SK-N-SH treated with all-trans-retinoic acid at 6 μM for 48 hours (cell line): ENCODE measurements around the gene GRHL1.

Source experiments
- ATAC-seq: fragments of 200-7000 bp; cut with Tn5 transposase; 3 replicates; pipeline ENCODE4 v1.9.1; 2020; ENCODE audit warnings: mild to moderate bottlenecking, moderate library complexity
- ARNTL ChIP-seq: fragments of 450-650 bp; formaldehyde crosslinking; IDR thresholded peaks from 2 replicates; pipeline ENCODE4 v1.5.0; 2020; ENCODE audit warnings: low read depth, mild to moderate bottlenecking, moderate library complexity, borderline replicate concordance
- BACH2 ChIP-seq: fragments of 250-450 bp; sonication (Bioruptor Pico); IDR thresholded peaks from 2 replicates; pipeline ENCODE4 v1.9.0; 2021; ENCODE audit warnings: mild to moderate bottlenecking, borderline replicate concordance
- CREB5 ChIP-seq: fragments of 250-450 bp; sonication (Bioruptor Pico); IDR thresholded peaks from 2 replicates; pipeline ENCODE4 v1.5.1; 2020; ENCODE audit warnings: low read depth, mild to moderate bottlenecking, moderate library complexity
- CSDC2 ChIP-seq: fragments of 250-450 bp; sonication (Bioruptor Pico); IDR thresholded peaks from 2 replicates; pipeline ENCODE4 v1.5.0; 2020; ENCODE audit warnings: mild to moderate bottlenecking, moderate library complexity
- ESRRG ChIP-seq: fragments of 250-450 bp; sonication (Bioruptor Pico); IDR thresholded peaks from 2 replicates; pipeline ENCODE4 v1.6.1; 2021; ENCODE audit warnings: mild to moderate bottlenecking
- ISL1 ChIP-seq: fragments of 250-450 bp; sonication (Bioruptor Pico); IDR thresholded peaks from 2 replicates; pipeline ENCODE4 v2.1.2; 2022; ENCODE audit warnings: mild to moderate bottlenecking, moderate library complexity
- OSR1 ChIP-seq: fragments of 250-450 bp; sonication (Bioruptor Pico); IDR thresholded peaks from 2 replicates; pipeline ENCODE4 v1.8.0; 2022; ENCODE audit warnings: moderate library complexity, mild to moderate bottlenecking, inconsistent platforms
- PPARA ChIP-seq: fragments of 250-450 bp; sonication (Bioruptor Pico); IDR thresholded peaks from 2 replicates; pipeline ENCODE4 v1.5.0; 2020; ENCODE audit warnings: mild to moderate bottlenecking, borderline replicate concordance
- RARB ChIP-seq: fragments of 250-450 bp; sonication (Bioruptor Pico); IDR thresholded peaks from 2 replicates; pipeline ENCODE4 v1.8.0; 2021; ENCODE audit warnings: mild to moderate bottlenecking, moderate library complexity
- SNAI2 ChIP-seq: fragments of 250-450 bp; sonication (Bioruptor Pico); IDR thresholded peaks from 2 replicates; pipeline ENCODE4 v1.5.0; 2020; ENCODE audit warnings: mild to moderate bottlenecking, moderate library complexity
- TCF4 ChIP-seq: fragments of 250-450 bp; sonication (Bioruptor Pico); IDR thresholded peaks from 2 replicates; pipeline ENCODE4 v1.8.0; 2021; ENCODE audit warnings: mild to moderate bottlenecking, moderate library complexity, borderline replicate concordance
- TOX ChIP-seq: fragments of 250-450 bp; sonication (Bioruptor Pico); IDR thresholded peaks from 2 replicates; pipeline ENCODE4 v1.8.0; 2021; ENCODE audit warnings: mild to moderate bottlenecking, moderate library complexity, borderline replicate concordance
- ZC3H10 ChIP-seq: fragments of 250-450 bp; sonication (Bioruptor Pico); IDR thresholded peaks from 2 replicates; pipeline ENCODE4 v1.5.1; 2021; ENCODE audit warnings: mild to moderate bottlenecking, moderate library complexity
- ZFP3 ChIP-seq: fragments of 250-450 bp; sonication (Bioruptor Pico); IDR thresholded peaks from 2 replicates; pipeline ENCODE4 v1.5.0; 2020; ENCODE audit warnings: mild to moderate bottlenecking, moderate library complexity
- ZFP30 ChIP-seq: fragments of 450-650 bp; formaldehyde crosslinking; IDR thresholded peaks from 2 replicates; pipeline ENCODE4 v1.5.0; 2022; ENCODE audit warnings: mild to moderate bottlenecking, moderate library complexity
- ZNF565 ChIP-seq: fragments of 450-650 bp; formaldehyde crosslinking; conservative IDR thresholded peaks from 2 replicates; pipeline ENCODE4 v1.5.0; 2020; ENCODE audit warnings: low read depth, mild to moderate bottlenecking, moderate library complexity
- ZNF70 ChIP-seq: fragments of 450-650 bp; formaldehyde crosslinking; IDR thresholded peaks from 2 replicates; pipeline ENCODE4 v1.5.0; 2020; ENCODE audit warnings: mild to moderate bottlenecking, moderate library complexity
- ZNF8 ChIP-seq: fragments of 450-650 bp; formaldehyde crosslinking; IDR thresholded peaks from 2 replicates; pipeline ENCODE4 v1.5.0; 2020; ENCODE audit warnings: mild to moderate bottlenecking, moderate library complexity
- TF ChIP-seq, protein P1 (sequence below): fragments of 250-450 bp; sonication (Bioruptor Pico); IDR thresholded peaks from 2 replicates; pipeline ENCODE4 v1.8.0; 2020; ENCODE audit warnings: mild to moderate bottlenecking, moderate library complexity, borderline replicate concordance
- TF ChIP-seq, protein P2 (sequence below): fragments of 250-450 bp; sonication (Bioruptor Pico); IDR thresholded peaks from 2 replicates; pipeline ENCODE4 v1.5.0; 2020; ENCODE audit warnings: mild to moderate bottlenecking, moderate library complexity
- TF ChIP-seq, protein P3 (sequence below): fragments of 250-450 bp; sonication (Bioruptor Pico); IDR thresholded peaks from 2 replicates; pipeline ENCODE4 v1.5.1; 2021; ENCODE audit warnings: mild to moderate bottlenecking, moderate library complexity
- TF ChIP-seq, protein P4 (sequence below): fragments of 250-450 bp; sonication (Bioruptor Pico); IDR thresholded peaks from 2 replicates; pipeline ENCODE4 v1.8.0; 2021; ENCODE audit warnings: low read depth, mild to moderate bottlenecking, moderate library complexity, borderline replicate concordance

The GRHL1 gene

DNA sequence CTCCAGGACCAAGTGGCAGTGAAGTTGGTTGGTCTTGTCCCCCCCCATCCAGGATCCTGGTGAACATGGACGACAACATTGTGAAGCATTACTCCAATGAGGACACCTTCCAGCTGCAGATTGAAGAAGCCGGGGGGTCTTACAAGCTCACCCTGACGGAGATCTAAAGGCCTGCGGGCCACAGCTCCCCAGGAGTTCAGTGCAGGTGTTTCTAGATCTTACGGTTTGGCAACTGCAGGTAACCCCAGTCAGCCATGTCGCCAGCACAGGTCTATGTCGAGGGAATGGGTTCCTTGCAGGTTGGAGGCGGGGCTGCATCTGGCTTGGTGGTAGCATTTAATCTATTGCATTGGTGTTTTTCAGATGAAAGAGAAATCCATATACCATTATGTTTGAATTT, 49.0 kb downstream of the GRHL1 start:
- TF ChIP-seq RARB (CRISPR knock-in tag) (no peak), ZNF70 (CRISPR knock-in tag) (no peak), BACH2 (no peak), TOX (CRISPR knock-in tag) (no peak), OSR1 (no peak)

GRCh38 chr2:10001586-10001985, 50.1 kb downstream of the GRHL1 start:
- TF ChIP-seq ZNF8 (CRISPR knock-in tag) (no peak), ESRRG (CRISPR knock-in tag) (no peak), ZFP30 (CRISPR knock-in tag) (no peak), ZNF70 (CRISPR knock-in tag) (no peak)
- TF ChIP-seq, all 23 proteins: peak for 0
- ATAC-seq, result no peak

More for the DNA sequence above, 49.0 kb downstream of the GRHL1 start:
- ATAC-seq, result no peak

DNA sequence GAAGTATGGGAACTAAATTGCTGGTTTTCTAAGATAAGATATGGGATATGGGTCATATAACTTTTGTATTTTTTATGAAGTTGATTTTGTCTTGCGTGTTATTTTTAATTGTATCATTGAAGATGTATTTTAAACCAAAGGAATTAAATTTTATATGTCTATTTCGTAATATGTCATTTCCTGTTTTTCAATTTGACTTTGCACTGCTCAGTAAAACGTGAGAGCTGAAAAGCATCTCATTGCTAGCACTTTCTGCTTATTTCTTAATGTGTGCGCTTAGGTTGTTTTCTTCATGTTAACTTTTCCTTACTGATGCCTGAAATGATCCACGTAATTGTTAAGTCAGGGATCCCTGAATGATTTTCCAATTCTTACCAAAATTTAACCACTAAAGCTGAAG, 50.6 kb downstream of the GRHL1 start:
- TF ChIP-seq ARNTL (CRISPR knock-in tag), result no peak
- TF ChIP-seq, protein P1, sequence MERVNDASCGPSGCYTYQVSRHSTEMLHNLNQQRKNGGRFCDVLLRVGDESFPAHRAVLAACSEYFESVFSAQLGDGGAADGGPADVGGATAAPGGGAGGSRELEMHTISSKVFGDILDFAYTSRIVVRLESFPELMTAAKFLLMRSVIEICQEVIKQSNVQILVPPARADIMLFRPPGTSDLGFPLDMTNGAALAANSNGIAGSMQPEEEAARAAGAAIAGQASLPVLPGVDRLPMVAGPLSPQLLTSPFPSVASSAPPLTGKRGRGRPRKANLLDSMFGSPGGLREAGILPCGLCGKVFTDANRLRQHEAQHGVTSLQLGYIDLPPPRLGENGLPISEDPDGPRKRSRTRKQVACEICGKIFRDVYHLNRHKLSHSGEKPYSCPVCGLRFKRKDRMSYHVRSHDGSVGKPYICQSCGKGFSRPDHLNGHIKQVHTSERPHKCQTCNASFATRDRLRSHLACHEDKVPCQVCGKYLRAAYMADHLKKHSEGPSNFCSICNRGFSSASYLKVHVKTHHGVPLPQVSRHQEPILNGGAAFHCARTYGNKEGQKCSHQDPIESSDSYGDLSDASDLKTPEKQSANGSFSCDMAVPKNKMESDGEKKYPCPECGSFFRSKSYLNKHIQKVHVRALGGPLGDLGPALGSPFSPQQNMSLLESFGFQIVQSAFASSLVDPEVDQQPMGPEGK (CRISPR knock-in tag), result no peak
- no peak for ATAC-seq

GRCh38 chr2:10002681-10003080, 51.2 kb downstream of the GRHL1 start:
- no peak for TF ChIP-seq ZC3H10
- no peak for TF ChIP-seq ZFP30 (CRISPR knock-in tag)
- TF ChIP-seq CSDC2 (CRISPR knock-in tag), result no peak
- no peak for TF ChIP-seq TCF4 (CRISPR knock-in tag)
- no peak for TF ChIP-seq ZNF8 (CRISPR knock-in tag)
- TF ChIP-seq BACH2, result no peak
- TF ChIP-seq ZNF70 (CRISPR knock-in tag), result no peak
- no peak for TF ChIP-seq TOX (CRISPR knock-in tag)
- no peak for TF ChIP-seq ISL1 (CRISPR knock-in tag)
- no peak for TF ChIP-seq ARNTL (CRISPR knock-in tag)
- no peak for TF ChIP-seq PPARA
- TF ChIP-seq ZNF565 (CRISPR knock-in tag), result no peak
- no peak for TF ChIP-seq OSR1
- TF ChIP-seq ESRRG (CRISPR knock-in tag), result no peak
- TF ChIP-seq, protein P2, sequence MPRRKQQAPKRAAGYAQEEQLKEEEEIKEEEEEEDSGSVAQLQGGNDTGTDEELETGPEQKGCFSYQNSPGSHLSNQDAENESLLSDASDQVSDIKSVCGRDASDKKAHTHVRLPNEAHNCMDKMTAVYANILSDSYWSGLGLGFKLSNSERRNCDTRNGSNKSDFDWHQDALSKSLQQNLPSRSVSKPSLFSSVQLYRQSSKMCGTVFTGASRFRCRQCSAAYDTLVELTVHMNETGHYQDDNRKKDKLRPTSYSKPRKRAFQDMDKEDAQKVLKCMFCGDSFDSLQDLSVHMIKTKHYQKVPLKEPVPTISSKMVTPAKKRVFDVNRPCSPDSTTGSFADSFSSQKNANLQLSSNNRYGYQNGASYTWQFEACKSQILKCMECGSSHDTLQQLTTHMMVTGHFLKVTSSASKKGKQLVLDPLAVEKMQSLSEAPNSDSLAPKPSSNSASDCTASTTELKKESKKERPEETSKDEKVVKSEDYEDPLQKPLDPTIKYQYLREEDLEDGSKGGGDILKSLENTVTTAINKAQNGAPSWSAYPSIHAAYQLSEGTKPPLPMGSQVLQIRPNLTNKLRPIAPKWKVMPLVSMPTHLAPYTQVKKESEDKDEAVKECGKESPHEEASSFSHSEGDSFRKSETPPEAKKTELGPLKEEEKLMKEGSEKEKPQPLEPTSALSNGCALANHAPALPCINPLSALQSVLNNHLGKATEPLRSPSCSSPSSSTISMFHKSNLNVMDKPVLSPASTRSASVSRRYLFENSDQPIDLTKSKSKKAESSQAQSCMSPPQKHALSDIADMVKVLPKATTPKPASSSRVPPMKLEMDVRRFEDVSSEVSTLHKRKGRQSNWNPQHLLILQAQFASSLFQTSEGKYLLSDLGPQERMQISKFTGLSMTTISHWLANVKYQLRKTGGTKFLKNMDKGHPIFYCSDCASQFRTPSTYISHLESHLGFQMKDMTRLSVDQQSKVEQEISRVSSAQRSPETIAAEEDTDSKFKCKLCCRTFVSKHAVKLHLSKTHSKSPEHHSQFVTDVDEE (CRISPR knock-in tag), result no peak
- TF ChIP-seq ZFP3 (CRISPR knock-in tag), result no peak
- TF ChIP-seq CREB5 (CRISPR knock-in tag), result no peak
- TF ChIP-seq, protein P3, sequence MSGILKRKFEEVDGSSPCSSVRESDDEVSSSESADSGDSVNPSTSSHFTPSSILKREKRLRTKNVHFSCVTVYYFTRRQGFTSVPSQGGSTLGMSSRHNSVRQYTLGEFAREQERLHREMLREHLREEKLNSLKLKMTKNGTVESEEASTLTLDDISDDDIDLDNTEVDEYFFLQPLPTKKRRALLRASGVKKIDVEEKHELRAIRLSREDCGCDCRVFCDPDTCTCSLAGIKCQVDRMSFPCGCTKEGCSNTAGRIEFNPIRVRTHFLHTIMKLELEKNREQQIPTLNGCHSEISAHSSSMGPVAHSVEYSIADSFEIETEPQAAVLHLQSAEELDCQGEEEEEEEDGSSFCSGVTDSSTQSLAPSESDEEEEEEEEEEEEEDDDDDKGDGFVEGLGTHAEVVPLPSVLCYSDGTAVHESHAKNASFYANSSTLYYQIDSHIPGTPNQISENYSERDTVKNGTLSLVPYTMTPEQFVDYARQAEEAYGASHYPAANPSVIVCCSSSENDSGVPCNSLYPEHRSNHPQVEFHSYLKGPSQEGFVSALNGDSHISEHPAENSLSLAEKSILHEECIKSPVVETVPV, result no peak
- TF ChIP-seq SNAI2 (CRISPR knock-in tag), result no peak
- TF ChIP-seq, protein P4, sequence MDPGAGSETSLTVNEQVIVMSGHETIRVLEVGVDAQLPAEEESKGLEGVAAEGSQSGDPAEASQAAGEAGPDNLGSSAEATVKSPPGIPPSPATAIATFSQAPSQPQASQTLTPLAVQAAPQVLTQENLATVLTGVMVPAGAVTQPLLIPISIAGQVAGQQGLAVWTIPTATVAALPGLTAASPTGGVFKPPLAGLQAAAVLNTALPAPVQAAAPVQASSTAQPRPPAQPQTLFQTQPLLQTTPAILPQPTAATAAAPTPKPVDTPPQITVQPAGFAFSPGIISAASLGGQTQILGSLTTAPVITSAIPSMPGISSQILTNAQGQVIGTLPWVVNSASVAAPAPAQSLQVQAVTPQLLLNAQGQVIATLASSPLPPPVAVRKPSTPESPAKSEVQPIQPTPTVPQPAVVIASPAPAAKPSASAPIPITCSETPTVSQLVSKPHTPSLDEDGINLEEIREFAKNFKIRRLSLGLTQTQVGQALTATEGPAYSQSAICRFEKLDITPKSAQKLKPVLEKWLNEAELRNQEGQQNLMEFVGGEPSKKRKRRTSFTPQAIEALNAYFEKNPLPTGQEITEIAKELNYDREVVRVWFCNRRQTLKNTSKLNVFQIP (CRISPR knock-in tag), result no peak
- no peak for ATAC-seq
